G401.6 (cell line): ENCODE measurements around the gene CDK1.
"Not testable (repeated sequence)": the region's sequence is repeated elsewhere in the genome, so short reads cannot be mapped to it uniquely, and the experiment has no call there.

ENCODE experiments used
- FAIRE-seq: peaks from 2 replicates; lab custom pipeline; 2012; peaks lifted over from hg19 to GRCh38; lab: Jason Lieb, UNC

The CDK1 gene

DNA sequence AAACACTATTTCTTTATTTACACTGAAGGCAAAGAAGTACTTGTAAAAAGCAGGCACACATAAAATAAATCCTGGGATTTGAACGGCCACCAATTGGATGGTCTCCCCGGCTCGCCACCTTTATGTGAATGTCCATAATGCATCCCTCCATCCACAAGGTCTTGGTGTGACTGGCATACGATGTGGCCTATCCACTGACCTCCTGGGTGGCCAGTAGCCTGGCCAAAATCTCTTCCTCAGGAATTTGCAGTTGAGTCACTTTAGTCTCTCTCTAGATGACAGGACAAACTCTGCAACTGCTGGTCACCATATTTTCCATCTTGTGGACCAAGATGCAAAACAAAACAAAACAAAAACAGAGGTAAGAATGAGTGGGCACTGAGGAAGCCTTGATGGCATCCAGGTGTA is 39.1 kb downstream of the CDK1 start:
- FAIRE-seq = no peak

DNA sequence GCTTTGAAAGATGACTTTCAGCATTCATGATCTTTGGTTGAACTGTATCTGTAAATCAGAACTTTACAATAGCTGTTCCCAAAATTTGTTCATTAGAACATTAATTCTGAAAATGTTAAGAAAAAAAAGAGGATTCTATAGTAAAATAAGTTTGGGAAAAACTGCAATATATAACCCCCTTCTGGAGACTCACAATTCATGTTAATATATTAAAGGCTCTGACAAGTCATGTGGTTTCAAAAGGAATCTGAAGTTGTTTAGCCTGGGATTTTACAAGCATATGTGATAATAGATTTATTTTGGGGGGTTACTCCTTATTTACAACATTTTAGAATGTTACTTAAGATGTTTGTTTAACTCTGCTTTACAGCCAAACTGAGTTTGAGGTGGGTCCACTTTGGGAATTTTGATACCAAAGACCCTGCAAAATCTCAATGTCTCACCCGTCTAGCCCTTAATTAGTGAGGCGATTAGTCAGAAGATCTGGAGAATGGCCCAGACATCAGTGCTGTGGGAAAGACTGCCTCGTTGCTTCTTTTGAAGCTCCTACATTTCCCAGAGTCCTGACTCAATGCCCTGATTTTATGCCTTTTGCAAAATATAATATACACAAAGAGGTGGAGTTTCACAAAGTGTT is 40.0 kb downstream of the CDK1 start:
- no peak for FAIRE-seq

DNA sequence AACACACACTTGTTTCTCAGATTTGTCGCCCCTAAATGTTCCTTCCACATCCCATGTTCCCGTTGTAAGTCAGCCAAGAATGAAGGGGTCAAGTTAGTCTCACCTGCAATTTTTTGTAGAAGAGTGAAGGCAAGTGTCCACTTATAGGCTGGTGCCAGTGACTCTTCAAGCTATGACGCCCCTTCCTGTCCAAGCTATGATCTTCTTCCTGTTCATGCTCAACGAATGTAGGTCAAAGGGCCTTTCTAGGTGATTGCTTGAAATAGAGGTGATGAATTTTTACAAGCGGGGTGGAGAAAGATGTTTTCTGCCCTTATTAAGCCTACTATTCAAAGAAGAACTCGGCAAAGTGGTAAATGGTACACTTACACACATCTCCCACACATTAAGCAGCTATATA is 41.0 kb downstream of the CDK1 start:
- no peak for FAIRE-seq

DNA sequence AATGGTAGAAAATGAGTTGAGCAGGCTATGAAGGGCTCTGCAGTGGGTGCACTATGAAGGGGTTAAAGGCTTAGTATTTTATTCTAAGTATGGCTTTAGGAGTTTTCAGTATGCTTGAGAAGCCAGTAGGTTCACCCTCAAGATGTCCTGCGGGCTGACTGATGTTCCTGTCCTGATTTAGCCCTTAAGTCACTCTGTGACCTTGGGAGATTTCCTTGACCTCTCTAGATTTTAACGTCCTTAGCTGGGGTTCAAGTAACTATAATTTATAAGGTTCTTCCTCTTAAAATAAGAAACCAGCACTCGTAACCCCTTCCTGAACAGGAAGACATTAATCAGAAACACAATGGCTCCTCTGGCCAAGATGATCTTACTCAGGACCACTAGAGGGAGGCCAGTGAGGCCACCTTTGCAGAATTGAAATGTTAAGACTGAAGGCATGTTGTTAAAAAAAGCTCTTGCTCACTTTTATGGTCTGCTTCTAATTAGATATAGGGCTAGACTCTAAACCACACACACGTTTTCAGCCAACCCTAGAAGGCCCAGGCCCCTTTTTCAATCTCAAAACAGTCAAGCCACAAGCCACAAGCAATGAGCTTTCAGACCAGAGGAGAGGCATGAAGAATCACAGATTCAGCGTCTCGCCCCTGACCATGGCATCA is 41.9 kb downstream of the CDK1 start:
- no peak for FAIRE-seq

DNA sequence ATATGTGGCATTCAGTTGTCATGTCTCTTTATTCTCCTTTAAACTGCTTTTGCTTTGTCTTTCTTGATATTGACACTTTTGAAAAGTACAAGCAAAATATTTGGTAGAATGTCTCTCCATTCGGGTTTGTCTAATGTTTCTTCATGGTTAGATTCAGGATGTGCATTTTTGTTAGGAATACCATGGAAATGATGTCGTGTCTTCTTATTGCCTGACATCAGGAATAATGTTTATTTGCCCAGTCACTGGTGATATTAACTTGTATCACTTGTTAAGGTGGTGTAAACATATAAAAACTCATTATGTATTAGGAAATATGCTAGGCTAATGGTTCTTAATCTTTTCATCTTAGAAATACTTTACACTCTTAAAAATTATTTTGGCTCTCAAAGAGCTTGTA is 43.4 kb downstream of the CDK1 start:
- FAIRE-seq = no peak

DNA sequence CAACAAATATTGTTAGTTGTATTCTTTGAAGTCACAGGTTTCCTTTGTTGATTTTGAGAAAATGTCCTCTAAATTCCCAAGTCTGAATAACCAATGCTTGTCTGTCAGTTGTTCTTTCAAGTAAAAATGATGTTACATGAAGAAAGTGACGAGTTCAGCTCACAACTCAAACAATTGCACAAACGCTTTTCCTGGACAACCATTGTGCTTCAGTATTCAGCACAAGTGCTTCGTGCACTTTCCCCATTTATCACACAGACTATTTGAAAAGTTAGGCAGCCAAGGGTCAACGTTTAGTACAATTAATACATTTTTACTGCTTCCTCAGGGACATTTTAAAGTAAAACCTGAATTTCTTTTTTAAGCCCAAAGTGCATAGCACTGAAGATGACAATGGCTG is 44.5 kb downstream of the CDK1 start:
- FAIRE-seq = no peak

DNA sequence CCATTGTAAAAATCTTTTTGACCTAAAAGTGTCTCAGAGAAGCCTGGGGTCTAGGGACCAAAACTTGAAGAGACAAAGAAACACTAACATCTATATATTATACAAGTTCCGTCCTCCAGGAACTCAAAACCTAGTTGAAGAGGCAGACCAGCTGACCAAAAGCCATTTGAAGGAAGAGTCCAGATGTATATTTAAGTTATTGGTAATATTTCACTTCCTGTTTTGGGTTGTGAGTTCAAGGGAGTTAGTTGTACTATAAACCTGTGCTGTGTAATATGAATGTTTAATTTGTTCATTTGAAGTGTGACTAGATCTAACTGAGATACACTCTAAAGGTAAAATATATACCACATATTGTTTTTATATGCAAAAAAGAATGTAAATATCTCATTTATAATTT is 45.0 kb downstream of the CDK1 start:
- no peak for FAIRE-seq

DNA sequence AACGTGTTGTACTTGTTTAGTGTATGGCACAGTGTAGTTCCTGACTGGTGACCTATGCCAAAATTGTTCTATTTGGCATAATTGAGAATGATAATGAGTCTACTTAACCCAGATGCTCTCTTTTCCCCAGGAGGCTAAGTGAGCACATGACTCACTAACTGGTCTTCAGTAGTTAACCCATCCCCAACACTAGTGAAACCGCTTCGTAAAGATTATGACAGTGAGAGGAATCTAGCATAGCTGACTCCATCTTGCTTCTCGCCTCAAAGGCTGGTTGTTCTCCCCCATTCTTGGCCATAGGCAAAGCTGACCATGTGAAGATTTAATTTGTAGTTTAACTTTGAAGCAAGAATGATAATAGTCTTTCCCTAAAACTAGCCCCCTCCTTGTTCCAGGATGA is 47.2 kb downstream of the CDK1 start:
- FAIRE-seq = no peak

DNA sequence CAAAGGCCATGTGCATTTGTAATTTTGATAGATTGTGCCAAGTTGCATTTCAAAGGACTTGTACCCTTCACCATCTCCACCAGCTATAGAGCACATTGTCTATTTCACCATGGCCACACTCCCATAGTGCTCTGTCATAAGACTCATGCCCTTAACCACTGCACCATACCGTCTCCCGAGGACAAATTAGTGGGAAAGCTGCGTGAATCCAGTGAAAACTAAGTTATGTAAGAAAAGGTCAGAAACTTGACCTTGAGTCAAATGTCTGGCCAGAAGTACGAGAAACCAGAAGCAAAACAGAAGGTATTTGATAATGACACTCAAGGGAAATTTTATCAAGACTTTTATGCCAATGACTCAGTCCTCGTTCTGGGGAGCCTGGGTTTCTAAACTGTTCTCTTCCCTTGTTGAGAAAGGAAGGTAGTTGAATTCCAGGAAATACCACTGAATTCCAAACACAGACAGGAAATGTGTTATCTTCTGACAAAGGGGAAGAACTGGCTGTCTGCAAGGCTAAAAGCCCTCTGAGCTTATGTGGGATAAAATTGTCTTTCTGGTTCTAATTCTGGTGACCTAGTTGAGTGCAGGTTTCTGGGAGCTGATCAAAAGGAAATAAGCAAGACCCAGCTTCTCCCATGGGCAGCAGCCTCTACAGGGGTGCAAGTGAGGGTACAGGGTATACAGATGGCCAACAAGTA is 49.7 kb downstream of the CDK1 start:
- no peak for FAIRE-seq

DNA sequence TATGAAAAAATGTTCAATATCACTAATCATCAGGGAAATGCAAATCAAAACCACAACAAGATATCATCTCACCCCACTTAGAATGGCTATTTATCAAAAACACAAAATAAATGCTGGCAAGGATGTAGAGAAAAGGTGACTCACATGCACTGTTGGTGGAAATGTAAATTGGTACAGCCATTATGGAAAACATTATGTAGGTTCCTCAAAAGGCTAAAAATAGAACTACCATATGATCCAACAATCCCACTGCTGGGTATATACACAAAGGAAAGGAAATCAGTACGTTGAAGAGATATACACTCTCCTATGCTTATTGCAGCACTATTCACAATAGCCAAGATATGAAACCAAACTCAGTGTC is 50.2 kb downstream of the CDK1 start:
- no peak for FAIRE-seq

DNA sequence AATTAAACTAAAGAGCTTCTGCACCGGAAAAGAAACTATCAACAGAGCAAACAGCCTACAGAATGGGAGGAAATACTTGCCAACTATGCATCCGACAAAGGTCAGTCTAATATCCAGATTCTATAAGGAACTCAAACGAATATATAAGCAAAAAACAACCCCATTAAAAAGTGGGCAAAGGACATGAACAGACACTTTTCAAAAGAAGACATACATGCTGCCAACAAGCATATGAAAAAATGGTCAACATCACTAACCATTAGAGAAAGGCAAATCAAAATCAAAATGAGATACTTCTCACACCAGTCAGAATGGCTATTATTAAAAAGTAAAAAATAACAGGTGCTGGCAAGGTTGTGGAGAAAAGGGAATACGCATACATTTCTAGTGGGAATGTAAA is 53.9 kb downstream of the CDK1 start:
- FAIRE-seq = not testable (repeated sequence)

DNA sequence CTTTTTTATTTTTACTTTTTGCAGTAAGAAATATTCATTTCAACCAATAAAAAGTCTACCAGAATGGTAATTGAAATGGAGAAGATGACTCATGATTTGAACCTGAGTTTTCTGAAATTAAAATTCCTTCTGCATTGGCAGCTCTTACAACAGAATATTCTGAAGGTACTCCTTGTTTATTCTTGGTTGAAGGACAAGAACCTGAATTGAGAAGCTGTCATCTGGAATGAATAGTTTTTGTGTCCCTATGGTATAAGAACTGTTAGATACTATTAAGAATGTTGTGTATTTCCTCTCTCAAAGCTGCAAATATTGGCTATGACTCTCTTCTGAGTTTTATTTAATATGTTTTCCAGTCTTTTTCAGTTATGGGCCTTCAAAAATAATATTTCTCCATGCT is 56.1 kb downstream of the CDK1 start:
- FAIRE-seq = no peak

DNA sequence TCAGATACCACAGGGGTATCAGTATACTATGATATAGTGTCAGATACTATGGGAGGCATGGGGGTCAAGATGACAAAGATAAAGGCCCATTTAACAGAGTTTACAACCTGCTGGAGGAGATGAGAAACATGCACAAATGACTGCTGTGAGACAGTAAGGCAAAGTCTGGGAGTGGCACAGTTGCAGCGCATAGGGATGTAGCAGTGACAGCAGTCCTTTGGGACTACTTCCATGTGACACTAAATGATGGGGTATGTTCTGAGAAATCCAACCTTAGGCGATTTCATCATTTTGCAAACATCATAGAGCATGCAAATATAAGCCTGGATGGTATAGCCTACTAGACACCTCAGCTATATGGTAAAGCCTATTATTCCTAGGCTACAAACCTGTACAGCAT is 56.8 kb downstream of the CDK1 start:
- no peak for FAIRE-seq

DNA sequence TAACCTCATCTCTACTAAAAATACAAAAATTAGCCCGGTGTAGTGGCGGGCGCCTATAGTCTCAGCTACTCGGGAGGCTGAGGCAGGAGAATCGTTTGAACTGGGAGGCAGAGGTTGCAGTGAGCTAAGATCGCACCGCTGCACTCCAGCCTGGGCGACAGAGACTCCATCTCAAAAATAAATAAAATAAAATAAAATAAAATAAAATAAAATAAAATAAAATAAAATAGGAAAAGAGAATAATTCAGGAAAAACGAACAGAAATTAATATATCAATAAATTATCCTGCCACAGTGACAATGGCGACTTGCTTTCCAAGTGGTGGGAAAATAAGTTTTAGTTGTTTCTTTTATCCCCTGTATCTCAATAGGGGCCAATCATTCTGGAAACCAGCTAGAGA is 62.9 kb downstream of the CDK1 start:
- FAIRE-seq = not testable (repeated sequence)

DNA sequence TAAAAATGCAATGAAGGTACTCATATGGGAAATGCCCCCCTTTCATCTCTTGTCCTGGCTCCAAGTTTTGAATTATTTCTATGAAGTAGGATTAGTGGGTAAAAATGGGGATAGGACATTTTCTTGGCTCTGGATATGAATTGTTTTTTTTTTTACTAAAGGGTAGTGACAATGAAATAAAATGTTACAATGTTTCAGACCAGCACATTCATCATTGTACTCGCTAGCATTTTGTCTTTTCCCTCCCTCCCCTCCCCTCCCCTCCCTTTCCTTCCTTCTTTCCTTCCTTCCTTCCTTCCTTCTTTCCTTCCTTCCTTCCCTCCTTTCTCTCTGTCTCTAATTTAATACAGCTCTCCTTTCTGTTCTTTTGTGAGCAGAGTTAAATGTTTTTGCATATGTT is 64.4 kb downstream of the CDK1 start:
- no peak for FAIRE-seq
